B cell (primary cell): Measurements from ENCODE around the gene FAM174C.

Experiments
- CTCF ChIP-seq: fragments of 200-600 bp; IDR thresholded peaks from one replicate; pipeline ENCODE4 v1.8.0; 2022; ENCODE audit warnings: antibody characterized with exemption, mild to moderate bottlenecking
- EZH2 ChIP-seq: IDR thresholded peaks from 2 replicates; pipeline ENCODE4 v1.6.1; 2012; ENCODE audit warnings: borderline replicate concordance, low read depth, mild to moderate bottlenecking, moderate library complexity, low read length; ENCODE audit not compliant: insufficient read depth, poor library complexity, severe bottlenecking

DNA sequence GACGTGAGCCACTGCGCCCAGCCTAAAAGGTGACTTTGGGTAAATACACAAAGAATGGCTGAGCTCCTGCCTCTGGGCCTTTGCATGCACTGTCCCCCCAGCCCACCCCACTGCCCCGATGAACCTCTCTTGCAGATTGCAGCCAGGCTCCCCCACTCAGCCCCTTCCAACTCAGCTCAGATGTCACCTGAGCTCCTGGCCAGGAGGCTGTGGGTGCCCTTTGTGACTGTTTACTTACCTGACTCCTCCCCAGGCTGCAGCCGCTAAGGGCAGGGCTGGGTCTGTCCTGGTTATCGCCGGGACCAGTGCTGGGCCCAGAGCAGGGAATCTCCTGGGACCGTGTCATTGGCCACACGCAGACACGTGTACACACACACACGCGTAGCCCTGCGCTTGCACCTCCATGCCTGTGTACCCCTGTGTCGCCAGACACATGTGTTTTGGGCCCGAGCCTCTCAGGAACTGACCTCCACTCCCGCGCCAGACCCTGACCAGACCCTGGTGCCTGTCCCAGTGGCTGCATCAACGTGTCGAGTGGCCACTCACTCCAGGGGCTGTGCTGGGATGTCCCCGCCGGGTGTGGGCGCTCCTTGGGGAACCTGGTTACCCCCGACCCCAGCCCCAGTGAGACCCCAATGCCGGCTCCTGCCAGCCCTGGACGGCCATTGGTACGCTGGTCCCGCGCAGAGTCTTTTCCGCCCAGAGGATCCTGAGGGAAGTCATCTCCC is 29.0 kb downstream of the FAM174C start:
- no peak for TF ChIP-seq CTCF
- no peak for TF ChIP-seq EZH2
